CD4-positive, alpha-beta T cell treated with Interferon gamma for 1 hour (primary cell): ENCODE results near the gene SORL1.
"Not testable (repeated sequence)": the region's sequence is repeated elsewhere in the genome, so short reads cannot be mapped to it uniquely, and the experiment has no call there.

Experiments used
- DNase-seq: peaks from one replicate; pipeline ENCODE4 v3.0.0-alpha.2; 2020

The SORL1 gene, protein sequence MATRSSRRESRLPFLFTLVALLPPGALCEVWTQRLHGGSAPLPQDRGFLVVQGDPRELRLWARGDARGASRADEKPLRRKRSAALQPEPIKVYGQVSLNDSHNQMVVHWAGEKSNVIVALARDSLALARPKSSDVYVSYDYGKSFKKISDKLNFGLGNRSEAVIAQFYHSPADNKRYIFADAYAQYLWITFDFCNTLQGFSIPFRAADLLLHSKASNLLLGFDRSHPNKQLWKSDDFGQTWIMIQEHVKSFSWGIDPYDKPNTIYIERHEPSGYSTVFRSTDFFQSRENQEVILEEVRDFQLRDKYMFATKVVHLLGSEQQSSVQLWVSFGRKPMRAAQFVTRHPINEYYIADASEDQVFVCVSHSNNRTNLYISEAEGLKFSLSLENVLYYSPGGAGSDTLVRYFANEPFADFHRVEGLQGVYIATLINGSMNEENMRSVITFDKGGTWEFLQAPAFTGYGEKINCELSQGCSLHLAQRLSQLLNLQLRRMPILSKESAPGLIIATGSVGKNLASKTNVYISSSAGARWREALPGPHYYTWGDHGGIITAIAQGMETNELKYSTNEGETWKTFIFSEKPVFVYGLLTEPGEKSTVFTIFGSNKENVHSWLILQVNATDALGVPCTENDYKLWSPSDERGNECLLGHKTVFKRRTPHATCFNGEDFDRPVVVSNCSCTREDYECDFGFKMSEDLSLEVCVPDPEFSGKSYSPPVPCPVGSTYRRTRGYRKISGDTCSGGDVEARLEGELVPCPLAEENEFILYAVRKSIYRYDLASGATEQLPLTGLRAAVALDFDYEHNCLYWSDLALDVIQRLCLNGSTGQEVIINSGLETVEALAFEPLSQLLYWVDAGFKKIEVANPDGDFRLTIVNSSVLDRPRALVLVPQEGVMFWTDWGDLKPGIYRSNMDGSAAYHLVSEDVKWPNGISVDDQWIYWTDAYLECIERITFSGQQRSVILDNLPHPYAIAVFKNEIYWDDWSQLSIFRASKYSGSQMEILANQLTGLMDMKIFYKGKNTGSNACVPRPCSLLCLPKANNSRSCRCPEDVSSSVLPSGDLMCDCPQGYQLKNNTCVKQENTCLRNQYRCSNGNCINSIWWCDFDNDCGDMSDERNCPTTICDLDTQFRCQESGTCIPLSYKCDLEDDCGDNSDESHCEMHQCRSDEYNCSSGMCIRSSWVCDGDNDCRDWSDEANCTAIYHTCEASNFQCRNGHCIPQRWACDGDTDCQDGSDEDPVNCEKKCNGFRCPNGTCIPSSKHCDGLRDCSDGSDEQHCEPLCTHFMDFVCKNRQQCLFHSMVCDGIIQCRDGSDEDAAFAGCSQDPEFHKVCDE (N-terminal part only)

DNA sequence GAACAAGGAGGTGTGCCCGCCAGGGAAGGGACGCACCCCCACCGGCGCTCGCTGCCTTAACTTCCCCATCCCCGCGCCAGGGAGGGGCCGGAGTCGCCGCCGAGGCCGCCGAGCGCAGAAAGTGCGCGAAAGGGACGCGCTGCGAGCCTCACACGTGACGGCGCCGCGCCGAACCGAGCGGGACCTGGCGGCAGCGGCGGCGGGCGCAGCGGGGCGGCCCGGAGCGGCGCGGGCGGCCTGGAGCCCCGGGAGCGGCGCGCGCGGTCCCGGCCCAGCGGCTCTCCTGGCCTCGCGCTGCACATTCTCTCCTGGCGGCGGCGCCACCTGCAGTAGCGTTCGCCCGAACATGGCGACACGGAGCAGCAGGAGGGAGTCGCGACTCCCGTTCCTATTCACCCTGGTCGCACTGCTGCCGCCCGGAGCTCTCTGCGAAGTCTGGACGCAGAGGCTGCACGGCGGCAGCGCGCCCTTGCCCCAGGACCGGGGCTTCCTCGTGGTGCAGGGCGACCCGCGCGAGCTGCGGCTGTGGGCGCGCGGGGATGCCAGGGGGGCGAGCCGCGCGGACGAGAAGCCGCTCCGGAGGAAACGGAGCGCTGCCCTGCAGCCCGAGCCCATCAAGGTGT, at the start of gene SORL1:
Gene SORL1 (plus strand): TSS at position 329 of the 623 bp plus-strand sequence. CDS start 18 bp downstream, at position 347.
- peak; percentile 70 for DNase-seq

DNA sequence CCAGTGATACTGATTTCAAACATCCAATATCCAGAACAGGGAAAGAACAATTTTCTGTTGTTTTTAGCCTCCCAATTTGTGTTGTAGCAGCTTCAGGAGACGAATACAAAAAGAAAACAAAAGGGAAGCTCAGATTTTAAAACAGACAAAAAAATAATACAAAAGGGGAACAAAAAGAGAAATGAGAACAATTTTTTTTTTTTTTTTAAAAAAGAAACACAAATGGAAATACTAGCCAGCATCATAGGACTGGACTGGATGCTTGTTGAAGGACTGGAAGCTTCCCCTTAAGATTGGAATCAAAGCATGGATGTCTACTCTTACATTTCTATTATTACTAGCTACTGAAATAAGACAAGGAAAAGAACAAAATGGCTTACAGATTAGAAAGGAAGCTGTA, 46.5 kb upstream of the SORL1 start:
- DNase-seq = no peak

GRCh38 chr11:121406291-121406690, 45.8 kb upstream of the SORL1 start:
- no peak for DNase-seq

GRCh38 chr11:121408830-121409229, 43.3 kb upstream of the SORL1 start:
- DNase-seq = no peak

- not testable (repeated sequence) for DNase-seq
These were observed 42.1 kb upstream of the SORL1 start for GRCh38 chr11:121410041-121410440.

GRCh38 chr11:121411330-121411729, 40.8 kb upstream of the SORL1 start:
- DNase-seq = not testable (repeated sequence)

DNA sequence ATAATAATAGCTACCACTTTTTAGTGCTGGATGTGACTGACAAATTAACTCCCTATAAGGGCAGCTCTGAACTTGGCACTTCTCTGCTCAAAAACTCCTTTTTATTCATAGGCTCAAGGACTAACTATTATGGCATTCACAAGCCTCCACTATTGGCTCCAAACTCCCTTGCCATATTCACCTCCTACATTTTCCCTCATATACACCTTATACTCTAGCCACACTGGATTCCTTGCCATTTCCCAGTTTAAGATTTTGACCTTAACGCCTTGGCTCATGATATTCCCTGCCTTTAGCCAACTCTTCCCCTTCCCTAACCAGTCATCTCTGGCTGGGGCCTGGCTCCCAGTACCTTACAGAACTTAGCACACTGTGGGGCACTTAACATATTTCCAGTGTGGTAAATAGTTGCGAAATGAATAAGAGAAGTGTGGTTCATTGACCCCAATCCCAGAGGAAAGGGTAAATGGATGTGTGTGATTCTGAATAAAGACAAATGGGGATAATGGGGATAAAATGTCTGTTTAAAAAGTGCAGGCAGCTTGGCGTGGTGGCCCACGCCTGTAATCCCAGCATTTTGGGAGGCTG, 40.0 kb upstream of the SORL1 start:
- no peak for DNase-seq

- no peak for DNase-seq
These were observed 39.3 kb upstream of the SORL1 start for GRCh38 chr11:121412711-121413415.

DNA sequence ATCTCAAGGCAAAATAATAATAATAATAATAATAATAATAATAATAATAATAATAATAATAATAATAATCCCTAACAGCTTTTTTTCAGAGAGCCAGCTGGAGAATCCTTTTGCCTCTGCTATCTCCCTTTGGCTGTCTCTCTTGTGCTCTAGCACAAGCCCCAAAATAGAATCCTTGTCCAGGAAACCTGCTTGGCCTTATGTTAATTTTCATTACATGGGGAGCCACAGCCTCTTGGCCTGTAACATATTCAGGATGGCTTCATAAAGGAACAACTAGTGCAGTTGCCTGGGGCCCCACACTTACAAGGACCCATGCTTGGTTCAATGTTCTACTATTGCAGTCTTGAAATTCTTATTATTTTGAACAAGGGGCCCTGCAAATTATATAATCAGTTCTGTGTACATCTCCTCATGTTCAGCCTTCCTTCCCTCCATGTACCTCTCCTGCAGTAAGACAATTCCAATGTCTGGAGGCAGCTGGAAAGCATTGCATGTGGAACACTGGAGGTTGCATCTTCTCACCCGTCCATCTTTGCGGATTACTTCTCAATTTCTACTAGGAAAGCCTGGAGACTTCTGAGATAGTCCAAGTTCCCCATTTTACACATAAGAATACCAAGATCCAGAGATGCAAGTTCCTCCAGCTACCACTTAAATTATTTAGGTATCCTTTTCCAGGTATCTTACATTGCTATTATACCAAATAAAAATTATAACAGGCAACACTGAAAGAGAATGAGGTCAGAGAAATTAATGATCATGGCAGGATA, 37.8 kb upstream of the SORL1 start:
- no peak for DNase-seq

DNA sequence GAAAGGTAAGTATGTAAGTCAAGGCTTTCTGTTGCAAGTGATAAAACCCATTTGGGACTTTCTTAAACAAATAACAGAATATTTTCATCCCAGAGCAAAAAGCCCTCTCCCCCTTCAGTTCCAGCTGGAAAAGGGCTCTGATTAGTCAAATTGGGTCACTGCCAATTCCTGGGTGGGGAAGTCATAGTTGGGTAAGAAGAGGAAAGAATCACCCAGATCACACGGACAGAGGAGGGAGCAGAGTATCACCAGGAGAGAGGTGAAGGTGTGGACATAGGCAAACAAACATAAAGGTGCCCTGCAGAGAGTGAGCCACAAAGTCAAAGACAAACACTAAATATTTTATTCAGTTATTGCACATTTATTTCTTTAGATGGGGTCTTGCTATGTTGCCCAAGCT, 36.3 kb upstream of the SORL1 start:
- DNase-seq = no peak

DNA sequence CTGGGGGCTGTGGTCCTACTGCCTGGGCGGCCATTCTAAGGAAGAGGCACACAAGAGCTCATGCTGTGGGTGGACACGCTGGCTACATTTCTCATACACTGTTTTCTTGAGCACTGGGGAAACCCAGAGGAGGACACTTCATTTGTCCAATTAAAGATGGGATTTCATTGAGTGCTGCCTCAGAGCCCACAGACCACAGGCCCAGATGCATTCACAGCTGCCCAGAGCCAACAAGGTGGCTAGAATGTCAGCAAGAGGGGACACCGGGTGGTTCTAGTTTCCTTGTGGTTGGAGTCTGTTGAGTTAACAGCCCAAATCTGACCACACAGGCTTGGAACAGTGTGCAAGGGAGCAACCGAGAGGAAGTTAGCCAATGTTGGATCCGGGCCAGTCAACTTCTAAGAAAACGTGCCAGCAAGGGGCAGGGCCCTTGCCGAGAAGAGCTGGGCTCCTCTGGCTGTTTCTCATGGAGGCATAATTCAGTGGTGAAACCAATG, 35.0 kb upstream of the SORL1 start:
- peak; percentile 76 for DNase-seq

GRCh38 chr11:121417607-121418006, 34.5 kb upstream of the SORL1 start:
- no peak for DNase-seq

- peak; percentile 88 for DNase-seq
These were observed 33.4 kb upstream of the SORL1 start for GRCh38 chr11:121418625-121419114.

- no peak for DNase-seq
These were observed 32.3 kb upstream of the SORL1 start for GRCh38 chr11:121419836-121420235.

- DNase-seq = no peak
These were observed 31.7 kb upstream of the SORL1 start for GRCh38 chr11:121420398-121420797.

DNA sequence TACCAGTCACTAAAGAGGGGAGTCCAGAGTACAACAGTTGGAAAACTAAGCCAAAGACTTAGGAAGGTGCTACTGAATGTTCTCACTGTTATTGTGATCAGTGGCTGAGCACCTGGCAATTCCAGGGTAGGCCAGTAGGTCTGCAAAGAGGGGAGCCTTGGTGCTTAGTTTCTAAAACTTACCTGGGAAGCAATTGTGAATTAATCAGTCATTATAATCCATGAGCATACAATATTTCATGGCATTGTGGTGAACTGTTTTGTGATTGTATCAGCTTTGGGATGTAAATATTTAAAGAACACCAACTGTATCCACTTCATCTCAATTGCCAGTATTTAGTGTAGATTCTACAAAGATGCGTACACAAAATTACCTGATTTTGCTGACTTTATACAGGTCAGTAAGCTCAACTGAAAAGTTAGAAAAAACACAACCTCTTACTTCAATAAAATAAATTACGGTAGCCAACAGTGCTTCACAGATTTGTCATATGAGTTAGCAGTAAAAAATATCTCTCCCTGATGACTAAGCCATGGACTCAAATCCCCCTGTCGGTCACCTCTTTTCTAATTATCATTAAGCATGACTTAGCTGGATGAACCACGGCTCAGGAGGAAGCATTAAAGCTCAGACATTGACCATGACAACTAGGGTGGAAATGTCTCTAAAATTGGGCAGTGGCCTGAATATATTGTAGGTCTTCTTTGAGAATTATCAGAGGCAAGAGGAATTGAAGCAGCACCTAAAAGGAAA, 30.8 kb upstream of the SORL1 start:
- no peak for DNase-seq

DNA sequence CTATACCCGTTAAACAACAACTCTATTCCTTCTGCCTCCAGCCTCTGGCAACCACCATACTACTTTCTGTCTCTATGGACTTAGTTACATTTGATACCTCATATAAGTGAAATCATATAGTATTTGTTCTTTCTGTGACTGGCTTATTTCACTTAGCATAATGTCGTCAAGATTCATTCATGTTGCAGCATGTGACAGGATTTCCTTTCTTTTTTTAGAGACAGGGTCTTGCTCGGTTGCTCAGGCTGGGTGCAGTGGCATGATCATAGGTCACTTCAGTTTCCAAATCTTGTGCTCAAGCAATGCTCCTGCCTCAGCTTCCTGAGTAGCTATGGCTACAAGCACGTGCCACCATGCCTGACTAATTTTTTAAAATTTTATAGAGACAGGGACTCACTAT, 29.4 kb upstream of the SORL1 start:
- peak; percentile 53 for DNase-seq

DNA sequence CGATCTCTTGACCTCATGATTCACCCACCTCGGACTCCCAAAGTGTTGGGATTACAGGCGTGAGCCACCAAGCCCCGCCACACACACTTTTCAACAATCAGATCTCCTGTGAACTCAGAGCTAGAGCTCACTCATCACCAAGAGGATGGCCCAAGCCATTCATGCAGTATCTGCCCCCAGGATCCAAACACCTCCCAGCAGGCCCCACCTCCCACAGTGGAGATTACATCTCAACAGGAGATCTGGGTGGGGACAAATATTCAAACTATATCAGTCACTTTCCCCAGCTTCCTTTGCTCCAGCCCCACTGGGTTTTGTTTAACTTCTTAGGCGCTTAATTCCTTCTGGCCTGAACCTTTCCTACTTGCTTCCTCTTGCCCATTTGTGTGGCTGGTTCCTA, 26.3 kb upstream of the SORL1 start:
- no peak for DNase-seq
